Stomach (tissue), 4 donors: ENCODE data around the gene TP63.

ENCODE experiments used
- CTCF ChIP-seq, 7 experiments: fragments of 450-650 bp in 4 of 7; fragments of 200-600 bp in 3 of 7; sonication (generic) in 3 of 7; IDR thresholded peaks; one replicate each; pipeline ENCODE4 v1.5.1; 2016 to 2019; ENCODE audit warnings: antibody characterized with exemption in 7 of 7, control low read depth in 2 of 7, mild to moderate bottlenecking in 1 of 7
- POLR2AphosphoS5 ChIP-seq, 3 donors: sonication (generic); formaldehyde crosslinking; IDR thresholded peaks; one replicate each; pipeline ENCODE4 v1.6.1; 2016; ENCODE audit warnings: antibody characterized with exemption in 3 of 3

- TF ChIP-seq CTCF (IDR thresholded peaks at IDR 0.05): no peak
- no peak for TF ChIP-seq POLR2AphosphoS5 (IDR thresholded peaks at IDR 0.05)
Observed at GRCh38 chr3:189773056-189773455, 141.9 kb downstream of the TP63 start.
